Measurements from ENCODE around the gene APH1A. TPM values are rescaled to one million over a fixed set of nuclear protein-coding genes. Genes with fewer than 3 reads are reported as not detected.

The APH1A gene
- total and polyA plus RNA-seq, 9 of the 15 experiments (the other 6 are each of a cell fraction or from before 2014, with no cell fraction given) = 5.6 to 123 (median 77.0) TPM

GRCh38 chr1:150268705-150269403 is at the start of gene APH1A (continued):
- TF ChIP-seq E4F1 (CRISPR knock-in tag; IDR thresholded peaks at IDR 0.05; ENCODE audit: borderline replicate concordance) (no peak), CCNT2 (IDR thresholded peaks at IDR 0.05; ENCODE audit: borderline replicate concordance, extremely low read depth, insufficient read length, low read depth, low read length) (no peak), HNRNPK (IDR thresholded peaks at IDR 0.05; ENCODE audit: low read depth, low read length, poor library complexity, severe bottlenecking) (no peak), HNRNPLL (IDR thresholded peaks at IDR 0.05; ENCODE audit: low read depth, low read length, poor library complexity, severe bottlenecking) (peak; percentile 53), THRB (CRISPR knock-in tag; conservative IDR thresholded peaks at IDR 0.05) (no peak), SAP30 (IDR thresholded peaks at IDR 0.05; ENCODE audit: borderline replicate concordance, insufficient read depth, low read depth, low read length, poor library complexity, severe bottlenecking) (no peak), TCF3 (CRISPR knock-in tag; IDR thresholded peaks at IDR 0.05) (no peak), ZSCAN29 (IDR thresholded peaks at IDR 0.05) (no peak), ZBTB26 (CRISPR knock-in tag; IDR thresholded peaks at IDR 0.05) (no peak; the same call in 1 of the 2 replicates), ZNF717 (CRISPR knock-in tag; IDR thresholded peaks at IDR 0.05) (no peak), RFX5 (IDR thresholded peaks at IDR 0.05; ENCODE audit: low read depth, low read length) (no peak), HINFP (tag; conservative IDR thresholded peaks at IDR 0.05; ENCODE audit: low read depth) (no peak), IRF1 (CRISPR knock-in tag; IDR thresholded peaks at IDR 0.05; ENCODE audit: borderline replicate concordance) (no peak), BRD4 (IDR thresholded peaks at IDR 0.05) (peak; percentile 75; the same call in 1 of the 2 replicates), YY1 (IDR thresholded peaks at IDR 0.05; ENCODE audit: borderline replicate concordance in 1 of 3, control insufficient read depth in 1 of 3, extremely low read depth in 1 of 3, insufficient read depth in 3 of 3, insufficient read length in 1 of 3, insufficient replicate concordance in 2 of 3, low read depth in 1 of 3, low read length in 2 of 3) (peak in 2 of 3 experiments; percentile 76 to 86), GTF2A2 (tag; IDR thresholded peaks at IDR 0.05) (no peak), MAX (CRISPR knock-in tag; IDR thresholded peaks at IDR 0.05) (peak; percentile 18; the same call in 1 of the 2 replicates)

Measured in K562 (cell line).